Bone marrow (tissue), 2 donors: ENCODE results near the gene ATXN7L1.
"Not testable (repeated sequence)": the region's sequence is repeated elsewhere in the genome, so short reads cannot be mapped to it uniquely, and the experiment has no call there.

Source experiments
- DNase-seq, 2 donors: peaks; one replicate each; lab custom pipeline; 2025; lab: John Stamatoyannopoulos, UW

Gene ATXN7L1

GRCh38 chr7:105703207-105703930 is 173.0 kb downstream of the ATXN7L1 start:
- DNase-seq, result no peak

DNA sequence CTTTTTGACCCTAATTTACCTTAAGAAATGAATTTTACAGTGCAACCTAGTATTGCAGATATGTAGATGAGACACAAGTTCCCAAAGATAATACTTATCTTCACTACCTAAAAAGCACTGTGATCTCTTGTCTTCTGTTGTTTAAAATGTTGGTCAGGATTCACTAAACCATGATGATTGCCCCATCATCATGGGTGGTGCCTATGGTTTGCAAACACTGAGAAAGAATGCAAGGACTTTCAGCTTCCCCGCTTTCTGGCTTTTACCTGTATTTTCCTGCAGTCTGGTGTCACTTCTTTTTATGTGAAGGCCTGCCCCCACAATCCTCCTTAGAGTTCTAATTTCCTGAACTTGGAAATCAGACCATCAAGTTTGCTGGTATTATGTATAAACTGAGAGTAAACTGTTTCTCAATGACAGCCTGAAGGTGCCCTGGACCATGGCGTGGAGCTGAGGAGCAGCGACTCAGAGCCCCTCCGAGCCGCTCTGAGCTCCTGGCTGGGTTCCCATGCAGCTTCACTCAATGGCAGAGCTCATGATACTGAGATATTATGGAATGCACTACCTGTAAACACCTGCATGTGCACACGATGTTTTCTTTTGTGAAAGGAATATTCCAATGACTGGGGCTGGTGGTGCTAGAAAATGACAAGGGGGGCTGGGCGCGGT is 176.7 kb downstream of the ATXN7L1 start:
- no peak for DNase-seq

DNA sequence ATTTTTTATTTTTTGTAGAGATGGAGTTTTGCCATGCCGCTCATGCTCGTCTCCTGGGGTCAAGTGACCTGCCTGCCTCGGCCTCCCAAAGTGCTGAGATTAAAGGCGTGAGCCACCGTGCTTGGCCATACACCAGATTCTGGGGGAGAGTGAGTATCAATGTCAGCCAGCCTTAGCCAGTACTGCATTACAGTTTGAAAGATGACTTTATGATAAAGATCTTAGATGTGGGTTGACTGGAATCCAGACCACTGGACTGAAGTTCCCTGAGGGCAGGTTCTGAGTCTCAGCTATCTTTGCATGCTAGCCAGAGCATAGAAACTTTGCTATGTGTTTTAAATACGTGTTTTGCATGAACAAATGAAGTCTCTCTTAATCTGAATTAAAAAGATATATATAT is 177.9 kb downstream of the ATXN7L1 start:
- DNase-seq, result no peak

DNA sequence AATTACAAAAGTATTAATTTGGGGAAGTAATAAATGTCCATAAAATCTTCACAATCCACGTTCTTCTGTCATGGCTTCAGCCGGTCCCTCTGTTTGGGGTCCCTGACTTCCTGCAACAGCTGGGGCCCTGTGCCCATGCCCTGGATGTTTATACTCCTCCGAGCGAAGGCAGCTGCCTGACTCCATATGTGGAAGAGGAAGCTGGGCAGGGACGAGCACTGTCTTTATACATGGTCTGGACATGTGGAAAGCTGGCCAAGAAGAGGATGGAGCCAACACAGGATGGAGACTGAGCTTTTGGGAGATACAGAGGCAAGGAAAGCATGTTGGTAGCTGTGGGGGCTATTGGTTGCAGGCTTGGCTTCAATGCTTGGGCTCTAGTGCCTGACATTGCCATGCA is 178.6 kb downstream of the ATXN7L1 start:
- no peak for DNase-seq

DNA sequence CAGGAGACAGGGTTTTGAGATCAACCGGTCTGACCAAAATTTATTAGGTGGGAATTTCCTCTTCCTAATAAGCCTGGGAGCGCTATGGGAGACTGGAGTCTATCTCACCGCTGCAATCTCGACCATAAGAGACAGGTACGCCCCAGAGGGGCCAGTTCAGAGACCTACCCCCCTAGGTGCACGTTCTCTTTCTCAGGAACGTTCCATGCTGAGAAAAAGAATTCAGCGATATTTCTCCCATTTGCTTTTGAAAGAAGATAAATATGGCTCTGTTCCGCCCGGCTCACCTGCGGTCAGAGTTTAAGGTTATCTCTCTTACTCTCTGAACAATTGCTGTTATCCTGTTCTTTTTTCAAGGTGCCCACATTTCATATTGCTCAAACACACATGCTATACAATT is 179.2 kb downstream of the ATXN7L1 start:
- DNase-seq, result not testable (repeated sequence)

DNA sequence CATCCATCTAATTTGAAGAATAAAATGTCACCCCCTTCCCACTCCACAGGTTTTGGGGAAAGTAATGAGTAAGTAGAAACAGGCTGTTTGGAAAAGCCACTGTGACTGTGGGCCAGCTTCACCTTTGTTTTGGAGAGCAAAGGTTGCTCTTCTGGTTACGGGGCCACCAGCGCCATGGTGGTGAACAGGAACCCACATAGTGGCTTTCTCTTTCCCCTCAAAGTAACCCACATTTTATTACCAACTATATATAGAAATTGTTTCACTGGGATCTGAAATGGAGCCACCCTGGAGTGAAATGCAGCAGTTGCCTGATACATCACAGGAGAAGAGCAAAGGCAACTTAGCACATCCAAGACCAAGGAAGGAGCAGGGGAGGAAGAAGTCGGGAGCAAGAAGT is 182.8 kb downstream of the ATXN7L1 start:
- DNase-seq, result no peak

DNA sequence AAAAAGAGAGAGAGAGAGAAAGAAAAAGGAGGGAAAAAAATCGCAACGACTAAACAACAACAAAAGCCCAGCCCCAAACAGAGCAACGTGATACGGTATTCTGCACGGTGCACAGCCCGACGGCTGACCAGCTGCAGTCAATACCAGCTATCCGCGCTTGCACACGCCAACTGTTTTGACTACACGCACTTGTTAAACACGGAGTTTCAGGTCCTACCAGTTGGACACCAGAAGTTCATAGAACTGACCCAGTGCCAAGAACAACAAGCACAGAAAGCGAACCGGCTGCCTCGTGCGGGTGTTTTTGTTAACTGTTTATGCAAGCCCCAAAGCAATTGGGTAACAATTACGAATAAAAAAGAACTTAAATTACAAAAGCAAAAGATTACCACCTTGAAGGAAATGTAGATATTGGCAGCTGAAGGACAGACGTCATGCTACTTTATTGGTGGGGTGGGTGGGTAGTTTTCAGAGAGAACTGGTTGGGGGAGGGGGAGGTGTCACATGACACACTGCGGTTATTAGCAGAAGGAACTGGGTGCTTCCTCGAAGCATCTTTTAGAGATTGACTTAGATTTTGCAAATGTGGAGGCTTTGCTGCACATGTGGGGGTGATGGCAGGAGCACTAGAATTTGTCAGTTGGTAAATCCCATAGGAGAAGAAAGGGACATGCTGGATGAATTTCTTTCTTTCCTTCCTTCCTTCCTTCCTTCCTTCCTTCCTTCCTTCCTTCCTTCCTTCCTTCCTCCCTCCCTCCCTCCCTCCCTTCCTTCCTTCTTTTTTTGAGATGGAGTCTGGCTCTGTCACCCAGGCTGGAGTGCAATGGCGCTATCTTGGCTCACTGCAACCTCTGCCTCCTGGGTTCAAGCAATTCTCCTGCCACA is 184.5 kb downstream of the ATXN7L1 start:
- DNase-seq, result peak in 1 of 2 donors; percentile 32

- DNase-seq, result peak in 1 of 2 donors; percentile 24
These were observed 185.2 kb downstream of the ATXN7L1 start for GRCh38 chr7:105691082-105691679.

- no peak for DNase-seq
These were observed 186.0 kb downstream of the ATXN7L1 start for GRCh38 chr7:105690325-105690945.

DNA sequence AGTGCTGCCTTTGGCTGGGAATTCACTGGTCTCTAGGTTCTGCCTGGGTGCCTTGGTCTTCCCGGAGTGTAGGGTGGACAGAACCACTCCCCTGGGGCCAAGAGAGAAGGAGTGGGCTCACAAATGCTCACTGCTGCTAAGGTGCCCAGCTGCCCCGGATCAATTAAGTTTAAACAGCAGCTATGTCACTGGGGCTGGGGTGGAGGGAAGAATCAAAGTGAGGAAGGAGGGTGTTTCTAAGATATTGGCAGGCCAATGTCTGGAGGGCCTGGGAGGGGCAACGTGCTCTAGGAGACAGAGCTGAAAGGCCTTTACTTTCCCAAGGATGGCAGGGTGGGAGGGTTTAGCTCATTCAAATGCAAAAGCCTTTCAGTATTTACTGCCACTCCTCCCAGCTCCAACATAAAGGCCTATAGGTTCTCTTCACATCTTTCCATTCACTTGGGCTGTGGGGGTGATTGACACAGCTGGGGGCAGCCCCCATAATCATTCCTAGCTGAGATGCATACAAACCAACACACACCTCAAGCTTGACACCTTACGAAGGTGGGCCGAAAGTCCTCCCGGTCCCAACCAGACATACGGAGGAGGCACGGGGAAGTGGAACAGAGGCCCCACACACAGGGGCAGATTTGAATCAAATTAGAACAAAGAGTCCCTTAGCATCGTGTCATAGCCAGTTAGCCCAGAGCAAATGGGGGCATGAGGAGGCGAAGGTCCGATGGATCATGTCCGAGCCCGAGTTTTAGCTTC is 187.2 kb downstream of the ATXN7L1 start:
- no peak for DNase-seq

GRCh38 chr7:105688617-105689016 is 187.8 kb downstream of the ATXN7L1 start:
- DNase-seq, result no peak

DNA sequence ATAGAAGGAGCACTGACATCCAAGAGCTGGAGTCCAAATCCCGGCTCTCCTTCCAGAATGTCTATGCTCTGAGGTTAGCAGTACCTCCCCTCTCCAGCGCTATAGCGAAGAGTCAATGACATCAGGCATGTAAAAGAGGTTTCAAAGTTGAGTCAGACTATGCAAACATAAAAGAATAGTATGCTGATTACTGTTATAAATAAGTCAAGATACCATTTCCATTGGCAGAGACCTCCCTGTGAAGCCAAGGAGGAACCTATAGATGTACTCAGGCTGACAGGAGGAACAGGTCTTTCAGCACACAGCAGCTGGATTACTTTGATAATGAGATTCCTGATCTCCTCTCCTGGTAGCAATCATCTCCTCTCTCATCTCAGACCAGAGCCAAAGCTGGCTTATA is 191.2 kb downstream of the ATXN7L1 start:
- no peak for DNase-seq

DNA sequence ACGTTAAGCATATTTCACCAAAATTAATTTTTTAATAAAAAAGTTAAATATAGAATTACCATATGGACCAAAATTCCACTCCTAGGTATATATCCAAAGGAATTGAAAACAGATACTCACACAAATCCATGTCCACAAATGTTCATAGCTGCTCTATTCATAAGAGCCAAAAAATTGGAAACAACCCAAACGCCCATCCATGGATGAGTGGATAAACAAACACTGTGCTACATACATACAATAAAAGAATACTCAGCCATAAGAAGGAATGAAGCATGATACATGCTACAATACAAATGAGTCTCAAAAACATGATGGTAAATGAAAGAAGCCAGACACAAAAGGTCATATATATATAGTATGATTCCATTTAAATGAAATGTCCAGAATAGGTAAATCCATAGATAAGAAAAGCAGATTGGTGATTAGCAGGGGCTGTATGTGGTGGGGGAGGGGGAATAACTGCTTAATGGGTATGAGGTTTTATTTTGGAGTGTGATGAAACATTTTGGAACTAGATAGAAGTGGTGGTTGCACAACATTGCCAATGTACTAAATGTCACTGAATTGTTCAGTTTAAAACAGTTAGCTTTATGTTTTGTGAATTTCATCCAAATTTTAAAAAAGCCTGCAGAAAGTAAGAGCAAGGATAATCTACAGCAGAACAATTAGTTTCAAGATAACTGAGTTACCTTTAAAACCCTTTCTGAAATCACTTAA is 193.9 kb downstream of the ATXN7L1 start:
- DNase-seq, result no peak

GRCh38 chr7:105680505-105681187 is 195.8 kb downstream of the ATXN7L1 start:
- DNase-seq, result no peak

- DNase-seq, result peak; percentile 24 to 66
These were observed 197.4 kb downstream of the ATXN7L1 start for GRCh38 chr7:105678811-105679495.

DNA sequence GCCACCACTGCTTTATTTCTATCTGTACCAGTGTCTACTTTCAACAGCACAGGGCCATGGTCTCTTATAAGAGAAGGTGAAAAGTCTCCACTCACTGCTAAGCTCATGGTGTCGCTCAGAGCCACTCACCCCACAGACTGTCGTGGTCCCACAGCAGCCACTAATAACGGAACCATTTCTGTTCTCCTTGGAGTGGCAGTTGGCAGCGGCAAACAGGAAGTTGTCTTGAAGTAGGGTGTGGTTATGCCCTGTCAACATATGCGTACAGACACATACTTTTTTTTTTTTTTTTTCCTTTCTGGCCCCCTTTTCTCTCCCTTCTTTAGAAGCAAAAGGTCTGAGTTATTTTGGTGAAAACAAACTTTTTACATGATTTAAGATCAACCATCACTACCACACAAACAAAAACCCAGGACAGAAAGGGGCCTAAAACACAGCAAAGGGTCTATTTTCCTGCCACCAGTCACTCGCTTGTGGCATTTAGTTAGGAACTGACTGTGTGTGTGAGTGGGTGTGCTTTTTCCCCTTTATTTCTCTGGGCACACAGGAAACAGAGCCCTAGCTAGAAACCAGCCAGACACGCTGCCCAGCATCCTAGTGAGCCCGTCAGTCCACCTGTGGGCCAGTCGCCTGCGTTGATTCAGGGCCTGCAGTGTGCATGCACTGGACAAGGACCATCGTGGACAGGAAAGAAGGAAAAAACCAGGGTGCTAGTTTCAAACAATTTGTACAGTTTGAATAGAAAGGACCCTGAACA is 198.4 kb downstream of the ATXN7L1 start:
- DNase-seq, result peak in 1 of 2 donors; percentile 81

- no peak for DNase-seq
These were observed 199.0 kb downstream of the ATXN7L1 start for GRCh38 chr7:105677410-105677730.

- peak in 1 of 2 donors; percentile 17 for DNase-seq
These were observed 200.4 kb downstream of the ATXN7L1 start for GRCh38 chr7:105675934-105676371.
